Measurements from ENCODE around the gene IZUMO1.

The IZUMO1 gene

GRCh38 chr19:48713864-48714755, 32.6 kb downstream of the IZUMO1 start:
- peak overlapping the region; percentile 88 for H3K27ac ChIP-seq
- TF ChIP-seq CTCF (conservative IDR thresholded peaks at IDR 0.05): no peak

DNA sequence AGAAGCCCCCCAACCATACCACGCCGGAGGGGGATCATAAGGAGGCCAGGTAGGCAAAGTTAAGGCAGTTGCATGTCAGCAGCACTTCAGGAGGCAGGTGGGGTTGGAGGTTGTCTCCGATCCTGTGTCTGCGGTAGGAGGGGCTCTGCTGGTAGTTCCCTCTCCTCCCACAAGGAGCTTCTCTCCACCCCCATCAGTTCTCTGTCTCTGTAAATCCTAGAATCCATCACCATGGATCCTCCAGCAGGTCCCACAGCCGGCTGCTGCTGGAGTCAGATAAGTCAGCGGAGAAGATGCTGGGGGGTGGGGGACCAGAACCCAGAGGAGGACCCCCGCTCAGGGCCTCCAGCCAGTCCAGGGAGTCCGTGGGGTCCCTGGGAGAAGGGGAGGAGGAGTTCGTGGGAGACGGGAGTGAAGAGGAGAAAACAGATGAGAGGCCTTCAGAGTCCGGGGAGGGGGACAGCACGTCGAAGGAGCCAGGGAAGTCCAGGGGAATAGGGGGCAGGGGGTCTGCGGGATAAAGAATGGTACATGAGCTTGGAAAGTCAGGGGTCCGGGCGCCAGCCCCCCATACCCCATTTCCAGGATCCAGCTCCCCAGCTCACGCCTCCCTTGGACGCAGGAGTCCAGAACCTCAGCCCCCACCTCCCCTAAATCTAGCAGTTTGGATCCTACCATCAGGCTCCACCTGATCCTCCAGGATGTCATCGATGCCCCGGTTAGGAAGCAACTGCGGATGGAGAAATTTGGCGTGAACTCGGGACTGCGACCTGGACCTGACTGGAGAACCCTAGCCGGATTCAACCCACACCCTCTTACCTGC, 33.5 kb downstream of the IZUMO1 start:
- no peak; the same call in 1 of the 2 replicates for TF ChIP-seq CTCF (conservative IDR thresholded peaks at IDR 0.05)
- peak overlapping the region; percentile 88 for H3K27ac ChIP-seq

DNA sequence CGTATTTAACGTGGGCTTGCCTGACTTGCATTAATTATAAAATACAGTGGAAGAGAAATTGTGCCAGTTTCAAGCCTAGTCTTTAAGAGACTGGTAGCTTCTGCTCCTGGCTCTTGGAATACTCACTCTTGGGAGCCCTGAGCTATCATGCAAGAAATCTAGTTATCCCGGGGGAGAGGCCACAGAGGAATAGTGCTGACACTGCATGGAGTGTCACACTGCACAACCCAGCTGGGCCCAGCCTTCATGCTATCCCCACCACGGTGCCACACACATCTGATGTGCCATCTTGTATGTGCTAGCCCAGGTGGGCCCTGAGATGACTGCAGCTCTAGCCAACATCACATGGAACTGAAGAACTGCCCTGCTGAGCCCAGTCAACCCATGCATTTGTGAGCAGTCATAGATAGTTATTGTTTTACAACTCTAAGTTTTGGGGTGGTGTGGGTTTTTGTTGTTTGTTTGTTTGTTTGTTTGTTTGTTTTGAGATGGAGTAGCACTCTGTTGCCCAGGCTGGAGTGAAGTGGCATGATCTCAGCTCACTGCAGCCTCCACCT, 35.5 kb downstream of the IZUMO1 start:
- no peak overlapping the region for H3K27ac ChIP-seq
- no peak for TF ChIP-seq CTCF (conservative IDR thresholded peaks at IDR 0.05)

DNA sequence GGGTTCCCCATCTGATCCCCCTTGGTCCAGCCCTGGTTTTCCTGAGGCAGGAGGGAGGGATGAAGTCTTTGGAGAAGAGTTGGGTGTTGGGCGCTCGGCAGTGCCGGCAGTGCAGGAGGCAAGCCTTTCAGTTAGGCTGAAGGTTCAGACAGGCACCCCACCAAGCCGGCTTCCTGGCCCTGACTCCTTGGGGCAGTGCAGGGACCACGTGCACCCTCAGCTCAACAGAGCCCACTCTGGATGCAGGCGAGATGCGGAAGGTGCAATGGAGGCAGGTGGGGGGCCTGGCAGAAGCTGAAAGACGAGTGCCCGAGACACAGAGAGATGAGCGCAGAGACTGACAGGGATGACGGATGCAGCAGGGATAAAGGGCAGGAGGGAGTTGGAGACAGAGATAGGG, 38.2 kb downstream of the IZUMO1 start:
- no peak for TF ChIP-seq CTCF (conservative IDR thresholded peaks at IDR 0.05)
- H3K27ac ChIP-seq: no peak overlapping the region

- no peak for TF ChIP-seq CTCF (conservative IDR thresholded peaks at IDR 0.05)
- H3K27ac ChIP-seq: no peak overlapping the region
Measured at GRCh38 chr19:48705431-48705830, 41.3 kb downstream of the IZUMO1 start.

DNA sequence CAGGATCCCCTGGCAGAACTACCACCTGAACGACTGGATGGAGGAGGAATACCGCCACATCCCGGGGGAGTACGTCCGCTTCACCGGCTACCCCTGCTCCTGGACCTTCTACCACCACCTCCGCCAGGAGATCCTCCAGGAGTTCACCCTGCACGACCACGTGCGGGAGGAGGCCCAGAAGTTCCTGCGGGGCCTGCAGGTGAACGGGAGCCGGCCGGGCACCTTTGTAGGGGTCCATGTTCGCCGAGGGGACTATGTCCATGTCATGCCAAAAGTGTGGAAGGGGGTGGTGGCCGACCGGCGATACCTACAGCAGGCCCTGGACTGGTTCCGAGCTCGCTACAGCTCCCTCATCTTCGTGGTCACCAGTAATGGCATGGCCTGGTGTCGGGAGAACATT, 43.4 kb downstream of the IZUMO1 start:
- TF ChIP-seq CTCF (conservative IDR thresholded peaks at IDR 0.05): no peak
- H3K27ac ChIP-seq: no peak overlapping the region

DNA sequence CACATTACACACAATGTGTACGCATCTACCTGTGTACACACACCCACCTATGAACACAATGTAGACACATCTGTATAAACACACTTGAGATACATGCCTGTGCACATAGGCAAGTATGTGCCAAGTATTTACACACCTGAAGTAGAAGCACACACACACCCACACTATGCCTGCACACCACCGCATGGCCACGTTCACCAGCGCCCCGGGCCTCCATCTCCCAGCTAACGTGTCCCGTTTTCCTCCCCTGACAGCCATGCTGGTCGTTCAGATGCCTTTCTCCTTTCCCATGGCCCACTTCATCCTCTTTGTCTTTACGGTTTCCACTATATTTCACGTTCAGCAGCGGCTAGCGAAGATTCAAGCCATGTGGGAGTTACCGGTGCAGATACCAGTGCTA, 44.0 kb downstream of the IZUMO1 start:
- H3K27ac ChIP-seq: no peak overlapping the region
- no peak for TF ChIP-seq CTCF (conservative IDR thresholded peaks at IDR 0.05)
